Gastrocnemius medialis (tissue), 4 donors: ENCODE measurements around the gene ADARB2.

Experiments used
- POLR2A ChIP-seq, 2 donors: fragments of 450-650 bp; IDR thresholded peaks; one replicate each; pipeline ENCODE4 v1.6.1; 2017; ENCODE audit warnings: antibody characterized with exemption in 2 of 2, mild to moderate bottlenecking in 2 of 2, moderate library complexity in 2 of 2
- TF ChIP-seq, protein P1 (sequence below), 5 experiments: fragments of 450-650 bp in 3 of 5; fragments of 200-600 bp in 2 of 5; sonication (generic) in 2 of 5; IDR thresholded peaks in 4 of 5; conservative IDR thresholded peaks in 1 of 5; 1 replicate in 4 of 5; 2 replicates in 1 of 5; pipeline ENCODE4 v1.5.1; 2016 to 2019; ENCODE audit warnings: antibody characterized with exemption in 5 of 5, mild to moderate bottlenecking in 3 of 5, moderate library complexity in 3 of 5

GRCh38 chr10:1489801-1490200, 247.5 kb downstream of the ADARB2 start:
- TF ChIP-seq, protein P1, sequence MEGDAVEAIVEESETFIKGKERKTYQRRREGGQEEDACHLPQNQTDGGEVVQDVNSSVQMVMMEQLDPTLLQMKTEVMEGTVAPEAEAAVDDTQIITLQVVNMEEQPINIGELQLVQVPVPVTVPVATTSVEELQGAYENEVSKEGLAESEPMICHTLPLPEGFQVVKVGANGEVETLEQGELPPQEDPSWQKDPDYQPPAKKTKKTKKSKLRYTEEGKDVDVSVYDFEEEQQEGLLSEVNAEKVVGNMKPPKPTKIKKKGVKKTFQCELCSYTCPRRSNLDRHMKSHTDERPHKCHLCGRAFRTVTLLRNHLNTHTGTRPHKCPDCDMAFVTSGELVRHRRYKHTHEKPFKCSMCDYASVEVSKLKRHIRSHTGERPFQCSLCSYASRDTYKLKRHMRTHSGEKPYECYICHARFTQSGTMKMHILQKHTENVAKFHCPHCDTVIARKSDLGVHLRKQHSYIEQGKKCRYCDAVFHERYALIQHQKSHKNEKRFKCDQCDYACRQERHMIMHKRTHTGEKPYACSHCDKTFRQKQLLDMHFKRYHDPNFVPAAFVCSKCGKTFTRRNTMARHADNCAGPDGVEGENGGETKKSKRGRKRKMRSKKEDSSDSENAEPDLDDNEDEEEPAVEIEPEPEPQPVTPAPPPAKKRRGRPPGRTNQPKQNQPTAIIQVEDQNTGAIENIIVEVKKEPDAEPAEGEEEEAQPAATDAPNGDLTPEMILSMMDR (IDR thresholded peaks at IDR 0.05 in 4 of 5, conservative IDR thresholded peaks at IDR 0.05 in 1 of 5), result no peak
- no peak for TF ChIP-seq POLR2A (IDR thresholded peaks at IDR 0.05)
